Right lobe of liver (tissue), 6 donors: Measurements from ENCODE around the gene GLS. TPM values are rescaled to one million over a fixed set of nuclear protein-coding genes. Genes with fewer than 3 reads are reported as not detected.

Experiments used
- ATAC-seq, 4 donors: fragments of 200-7000 bp; cut with Tn5 transposase; one replicate each; pipeline ENCODE4 v1.9.1; 2020; ENCODE audit warnings: mild to moderate bottlenecking in 4 of 4, moderate library complexity in 4 of 4
- DNase-seq, 3 donors: peaks; one replicate each; pipeline ENCODE4 v3.0.0-alpha.2; 2020
- H3K27ac ChIP-seq, 3 donors: fragments of 200-600 bp; one replicate each; pipeline ENCODE4 v1.8.0; 2022
- H3K27me3 ChIP-seq, 2 donors: fragments of 200-600 bp; one replicate each; pipeline ENCODE4 v1.8.0; 2022
- H3K36me3 ChIP-seq, 4 donors: fragments of 200-600 bp; sonication (generic) in 1 of 4; one replicate each; pipeline versions ENCODE4 v1.5.1 to v1.8.0; 2017 to 2022; ENCODE audit warnings: control low read depth in 1 of 4
- H3K4me1 ChIP-seq, 4 donors: fragments of 200-600 bp; sonication (generic) in 1 of 4; one replicate each; pipeline versions ENCODE4 v1.5.1 to v1.8.0; 2017 to 2022; ENCODE audit warnings: control low read depth in 1 of 4
- H3K4me3 ChIP-seq, 3 donors: fragments of 200-600 bp; one replicate each; pipeline ENCODE4 v1.8.0; 2022
- H3K9me3 ChIP-seq, 4 donors: fragments of 200-600 bp; sonication (generic) in 1 of 4; one replicate each; pipeline versions ENCODE4 v1.5.1 to v1.8.0; 2017 to 2022; ENCODE audit warnings: control low read depth in 1 of 4
- POLR2A ChIP-seq: fragments of 450-650 bp; IDR thresholded peaks from one replicate; pipeline ENCODE4 v1.6.1; 2017; ENCODE audit warnings: antibody characterized with exemption, mild to moderate bottlenecking
- WGBS: methylation state at CpG from one replicate; pipeline ENCODE4 v1.1.6; 2018; ENCODE audit warnings: low coverage, low lambda C conversion rate; ENCODE audit not compliant: insufficient coverage; ENCODE audit errors: missing lambda C conversion rate; 5-methylcytosine and 5-hydroxymethylcytosine counted together
- intact Hi-C, 2 donors: fragments of 100-400 bp; cut with DNase I; formaldehyde crosslinking; loops; one replicate each; pipeline versions ENCODE4 v1.11.2 to v1.14.1; 2022
- long read RNA-seq: library from polyadenylated mRNA; unstranded; transcript quantifications from one replicate; pipeline ENCODE4 v2.0.0, GENCODE V29; 2019
- total RNA-seq, 6 experiments: library from RNA; depleted of rRNA in 2 of 6; stranded (reverse); fragments of >200 nt in 2 of 6; fragmentation: NEBNext Ultra II Directional in 3 of 6; extraction: Animal tissue kit (Norgen Biotek cat#: 25700) in 3 of 6; gene quantifications; one replicate each; pipeline versions ENCODE4 v1.1.0 to v1.2.4, GENCODE V29; 2016 to 2023
- TF ChIP-seq, protein P1 (sequence below), 4 donors: fragments of 200-600 bp in 3 of 4; fragments of 450-650 bp in 1 of 4; IDR thresholded peaks; one replicate each; pipeline versions ENCODE4 v1.5.1 to v1.8.0; 2016 to 2022; ENCODE audit warnings: antibody characterized with exemption in 4 of 4, mild to moderate bottlenecking in 2 of 4
- donor health status: DM: no; HTN: yes; CAD: no.
- donor health status: DM: no; HTN: no; CAD: no.
- donor health status: DM: no; HTN: no; CAD: no.
- donor health status: DM: no; HTN: yes; CAD: no.
- donor health status: DM: no; HTN: yes; CAD: no.

Gene GLS
- total RNA-seq: 10 to 100 TPM in 5 of 6 experiments, 1 to 10 TPM in 1; 6.6 to 25.0 (median 16.9) TPM
- long read RNA-seq: 0 reads

DNA sequence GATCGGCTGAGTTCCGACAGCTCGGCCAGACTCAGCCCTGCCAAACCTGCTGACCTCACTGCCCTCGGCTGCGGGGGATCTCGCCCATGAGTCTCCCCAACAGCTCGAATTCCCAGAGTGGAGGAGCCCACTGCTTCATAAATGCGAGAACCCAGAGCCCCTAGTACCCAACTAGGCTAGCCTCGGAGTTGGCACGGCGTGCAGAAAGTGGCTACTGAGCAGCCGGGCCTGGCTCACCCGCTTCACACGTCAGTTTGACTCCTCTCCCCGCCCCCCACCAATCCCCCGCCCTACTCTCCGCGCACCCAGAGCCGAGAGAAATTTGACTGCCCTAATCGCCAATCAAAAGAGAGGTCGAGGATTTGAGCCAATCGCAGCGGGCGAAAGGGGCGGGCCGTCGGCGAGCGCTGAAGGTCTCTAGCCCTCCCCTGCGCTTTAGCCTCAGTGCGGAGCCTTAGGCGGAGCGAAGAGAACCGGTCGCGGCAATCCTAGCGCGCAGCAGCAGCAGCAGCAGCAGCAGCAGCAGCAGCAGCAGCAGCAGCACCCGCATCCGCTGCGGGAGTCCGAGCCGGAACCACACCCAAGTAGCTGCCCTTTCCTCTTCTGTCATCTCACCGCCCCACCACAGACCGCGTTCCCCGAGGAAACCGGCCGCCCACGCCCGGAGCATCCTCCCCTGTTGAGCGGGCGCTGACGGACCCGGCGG is at the start of gene GLS:
Gene GLS, plus strand, starts transcription at position 444 of the 706 bp plus-strand sequence. CDS start 264 bp downstream, outside the sequence.
- intact Hi-C loops: no loop called here
- WGBS: 0% methylated on average over 10 of the region's 56 CpGs
- ATAC-seq (peak; percentile 92 to 98 (median 96)), DNase-seq (peak; percentile 94 to 97 (median 96))
- H3K36me3 ChIP-seq: no peaks in the 10 kb centered on the region
- TF ChIP-seq POLR2A: peak; percentile 99
- TF ChIP-seq, protein P1, sequence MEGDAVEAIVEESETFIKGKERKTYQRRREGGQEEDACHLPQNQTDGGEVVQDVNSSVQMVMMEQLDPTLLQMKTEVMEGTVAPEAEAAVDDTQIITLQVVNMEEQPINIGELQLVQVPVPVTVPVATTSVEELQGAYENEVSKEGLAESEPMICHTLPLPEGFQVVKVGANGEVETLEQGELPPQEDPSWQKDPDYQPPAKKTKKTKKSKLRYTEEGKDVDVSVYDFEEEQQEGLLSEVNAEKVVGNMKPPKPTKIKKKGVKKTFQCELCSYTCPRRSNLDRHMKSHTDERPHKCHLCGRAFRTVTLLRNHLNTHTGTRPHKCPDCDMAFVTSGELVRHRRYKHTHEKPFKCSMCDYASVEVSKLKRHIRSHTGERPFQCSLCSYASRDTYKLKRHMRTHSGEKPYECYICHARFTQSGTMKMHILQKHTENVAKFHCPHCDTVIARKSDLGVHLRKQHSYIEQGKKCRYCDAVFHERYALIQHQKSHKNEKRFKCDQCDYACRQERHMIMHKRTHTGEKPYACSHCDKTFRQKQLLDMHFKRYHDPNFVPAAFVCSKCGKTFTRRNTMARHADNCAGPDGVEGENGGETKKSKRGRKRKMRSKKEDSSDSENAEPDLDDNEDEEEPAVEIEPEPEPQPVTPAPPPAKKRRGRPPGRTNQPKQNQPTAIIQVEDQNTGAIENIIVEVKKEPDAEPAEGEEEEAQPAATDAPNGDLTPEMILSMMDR (IDR thresholded peaks at IDR 0.05): no peak
- no peaks in the 10 kb centered on the region for H3K4me1 ChIP-seq
- H3K27ac ChIP-seq: peak within 1 kb of the TSS; percentile 88 to 92 (median 88)
- H3K4me3 ChIP-seq: peak within 1 kb of the TSS; percentile 66 to 84 (median 66)
- H3K27me3 ChIP-seq: no peaks in the 10 kb centered on the region
- no peaks in the 10 kb centered on the region for H3K9me3 ChIP-seq

DNA sequence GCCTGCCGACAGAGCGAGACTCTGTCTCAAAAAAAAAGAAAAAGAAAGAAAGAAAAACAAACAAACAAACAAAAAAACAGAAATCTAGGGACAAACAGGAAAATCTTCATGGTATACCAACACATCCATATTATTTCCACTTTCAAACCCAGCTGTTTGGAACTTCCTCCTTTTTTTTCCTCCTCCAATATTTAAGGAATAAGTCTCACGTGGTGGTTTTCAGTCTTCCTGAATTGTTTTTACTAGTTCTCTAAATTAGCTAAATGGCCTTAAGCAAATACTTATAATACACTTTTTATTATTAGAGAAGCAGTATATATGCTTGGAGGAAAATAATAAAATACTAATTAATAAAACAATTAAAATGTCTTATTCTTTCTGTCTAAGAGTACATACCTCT is 48.7 kb upstream of the GLS start:
- intact Hi-C loops: no loop called here
- DNase-seq (no peak), ATAC-seq (no peak)
- no peaks in the 10 kb centered on the region for H3K4me1 ChIP-seq
- H3K4me3 ChIP-seq: no peak overlapping the region
- no peaks in the 10 kb centered on the region for H3K9me3 ChIP-seq
- H3K36me3 ChIP-seq: no peaks in the 10 kb centered on the region
- WGBS: 67% methylated on average over 1 of the region's 3 CpGs
- H3K27ac ChIP-seq: no peak overlapping the region
- H3K27me3 ChIP-seq: no peaks in the 10 kb centered on the region
- TF ChIP-seq, protein P1 (IDR thresholded peaks at IDR 0.05): no peak
- TF ChIP-seq POLR2A: no peak

DNA sequence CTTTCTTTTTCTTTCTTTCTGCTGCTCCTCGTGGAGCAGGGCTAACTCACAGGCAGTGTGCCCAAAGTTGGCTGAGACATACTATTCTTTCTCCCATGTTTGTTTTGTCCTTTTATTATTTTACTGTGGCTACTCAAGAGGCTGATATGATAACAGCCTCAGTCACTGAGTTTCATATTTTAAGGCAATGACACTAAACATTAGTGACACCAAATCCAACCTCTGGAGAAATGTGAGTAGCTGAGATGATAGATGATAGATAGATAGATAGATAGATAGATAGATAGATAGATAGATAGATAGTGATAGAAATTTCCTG is 45.8 kb upstream of the GLS start:
- DNase-seq (no peak), ATAC-seq (no peak)
- no peaks in the 10 kb centered on the region for H3K4me1 ChIP-seq
- H3K27me3 ChIP-seq: no peaks in the 10 kb centered on the region
- no peaks in the 10 kb centered on the region for H3K9me3 ChIP-seq
- TF ChIP-seq, protein P1 (IDR thresholded peaks at IDR 0.05): no peak
- TF ChIP-seq POLR2A: no peak
- WGBS: 15% methylated on average over 1 of the region's 1 CpG
- H3K4me3 ChIP-seq: no peak overlapping the region
- no peaks in the 10 kb centered on the region for H3K36me3 ChIP-seq
- no peak overlapping the region for H3K27ac ChIP-seq
- intact Hi-C loops: no loop called here

DNA sequence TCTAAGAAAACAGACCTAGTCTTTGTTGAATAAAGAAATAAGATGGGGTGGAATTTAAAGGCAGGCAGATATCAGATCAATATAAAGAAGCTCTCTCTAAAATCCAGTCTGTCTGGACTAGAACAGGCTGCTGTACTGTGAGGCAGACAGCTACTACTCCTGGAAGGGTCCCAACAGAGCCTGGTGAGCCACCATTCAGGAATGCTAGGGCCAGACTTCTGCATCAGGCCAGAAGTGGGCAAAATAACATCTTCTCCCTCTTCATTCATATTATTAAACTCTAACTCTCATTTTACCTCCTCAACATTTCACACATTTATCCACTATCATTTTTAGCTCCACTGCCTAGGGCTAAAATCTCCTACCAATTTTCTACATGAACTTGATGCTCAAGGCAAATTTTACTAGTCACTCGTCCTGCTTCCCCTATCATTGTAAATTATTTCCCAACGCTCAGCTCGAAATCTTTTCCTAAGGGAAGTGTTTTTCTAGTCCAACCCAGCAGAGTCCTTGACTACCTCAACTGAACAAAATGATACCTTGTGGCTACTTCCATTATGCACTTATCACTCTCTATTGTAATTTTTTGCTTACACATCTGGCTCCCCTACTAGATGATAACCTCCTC is 45.2 kb upstream of the GLS start:
- no peaks in the 10 kb centered on the region for H3K36me3 ChIP-seq
- no peaks in the 10 kb centered on the region for H3K9me3 ChIP-seq
- intact Hi-C loops: no loop called here
- H3K4me3 ChIP-seq: no peak overlapping the region
- no peaks in the 10 kb centered on the region for H3K4me1 ChIP-seq
- peak in 1 of 4 donors; percentile 28 for ATAC-seq
- no peak for DNase-seq
- no peaks in the 10 kb centered on the region for H3K27me3 ChIP-seq
- TF ChIP-seq, protein P1 (IDR thresholded peaks at IDR 0.05): no peak
- no peak for TF ChIP-seq POLR2A
- H3K27ac ChIP-seq: no peak overlapping the region
- 30% methylated on average over 3 of the region's 3 CpGs for WGBS
